IPS-18c (cell line): ENCODE data around the gene SMKR1.
"Not testable (repeated sequence)": the region's sequence is repeated elsewhere in the genome, so short reads cannot be mapped to it uniquely, and the experiment has no call there.

ENCODE experiments used
- H3K4me3 ChIP-seq: 2 replicates; pipeline ENCODE4 v1.7.0; 2013; ENCODE audit warnings: low read depth, mild to moderate bottlenecking, low read length, moderate library complexity; ENCODE audit not compliant: insufficient read depth
- H3K9me3 ChIP-seq: one replicate; pipeline ENCODE4 v1.6.1; 2013; ENCODE audit warnings: mild to moderate bottlenecking, low read length, moderate library complexity; ENCODE audit not compliant: control insufficient read depth, insufficient read depth

SMKR1 gene

GRCh38 chr7:129514683-129515082 lies 12.4 kb downstream of the SMKR1 start:
- Histone ChIP-seq H3K9me3 (no peaks in the 10 kb centered on the region), H3K4me3 (no peak overlapping the region)

DNA sequence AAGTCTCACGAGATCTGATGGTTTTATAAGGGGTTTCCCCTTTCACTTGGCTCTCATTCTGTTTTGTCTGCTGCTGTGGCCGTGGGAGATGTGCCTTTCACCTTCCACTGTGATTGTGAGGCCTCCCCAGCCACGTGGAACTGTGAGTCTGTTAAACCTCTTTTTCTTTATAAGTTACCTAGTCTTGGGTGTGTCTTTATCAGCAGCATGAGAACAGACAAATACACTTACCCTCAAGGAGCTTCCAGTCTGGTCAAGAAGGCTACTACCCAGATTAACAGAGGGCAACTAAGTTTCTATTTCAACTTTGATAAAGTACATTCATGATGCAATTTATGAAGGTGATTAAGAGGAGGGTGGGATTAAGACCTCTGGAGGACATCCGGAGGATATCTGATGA lies 13.1 kb downstream of the SMKR1 start:
- H3K9me3 ChIP-seq: no peaks in the 10 kb centered on the region

DNA sequence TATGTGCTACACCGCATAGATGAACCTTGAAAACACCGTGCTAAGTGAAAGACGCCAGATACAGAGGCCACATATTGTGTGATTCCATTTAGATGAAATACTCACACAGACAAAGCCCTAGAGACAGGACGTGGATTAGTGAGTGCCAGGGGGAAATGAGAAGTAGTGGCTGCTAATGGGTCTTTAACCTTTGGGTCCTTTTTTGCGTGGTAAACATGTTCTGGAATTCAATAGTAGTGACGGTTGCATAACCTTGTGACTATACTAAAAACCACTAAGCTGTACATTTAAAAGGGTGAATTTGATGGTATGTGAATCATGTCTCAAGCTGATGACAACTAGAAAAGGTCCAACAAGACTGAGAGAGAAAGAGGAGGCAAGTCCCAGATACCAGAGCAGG lies 15.6 kb downstream of the SMKR1 start:
- H3K4me3 ChIP-seq: no peak overlapping the region
- H3K9me3 ChIP-seq: no peaks in the 10 kb centered on the region

More for the DNA sequence above, 13.1 kb downstream of the SMKR1 start:
- H3K4me3 ChIP-seq: no peak overlapping the region

- Histone ChIP-seq H3K9me3 (no peaks in the 10 kb centered on the region), H3K4me3 (no peak overlapping the region)
Measured at GRCh38 chr7:129519464-129519863, 17.1 kb downstream of the SMKR1 start.

- H3K9me3 ChIP-seq: no peaks in the 10 kb centered on the region
- H3K4me3 ChIP-seq: no peak overlapping the region
Measured at GRCh38 chr7:129522088-129522970, 20.0 kb downstream of the SMKR1 start.

- H3K9me3 ChIP-seq: no peaks in the 10 kb centered on the region
- no peak overlapping the region for H3K4me3 ChIP-seq
Measured at GRCh38 chr7:129522971-129523340, 20.6 kb downstream of the SMKR1 start.

- Histone ChIP-seq H3K9me3 (no peaks in the 10 kb centered on the region), H3K4me3 (no peak overlapping the region)
Measured at GRCh38 chr7:129523924-129524323, 21.6 kb downstream of the SMKR1 start.

- H3K4me3 ChIP-seq, H3K9me3 ChIP-seq: not testable (repeated sequence)
Measured at GRCh38 chr7:129524405-129524804, 22.1 kb downstream of the SMKR1 start.

DNA sequence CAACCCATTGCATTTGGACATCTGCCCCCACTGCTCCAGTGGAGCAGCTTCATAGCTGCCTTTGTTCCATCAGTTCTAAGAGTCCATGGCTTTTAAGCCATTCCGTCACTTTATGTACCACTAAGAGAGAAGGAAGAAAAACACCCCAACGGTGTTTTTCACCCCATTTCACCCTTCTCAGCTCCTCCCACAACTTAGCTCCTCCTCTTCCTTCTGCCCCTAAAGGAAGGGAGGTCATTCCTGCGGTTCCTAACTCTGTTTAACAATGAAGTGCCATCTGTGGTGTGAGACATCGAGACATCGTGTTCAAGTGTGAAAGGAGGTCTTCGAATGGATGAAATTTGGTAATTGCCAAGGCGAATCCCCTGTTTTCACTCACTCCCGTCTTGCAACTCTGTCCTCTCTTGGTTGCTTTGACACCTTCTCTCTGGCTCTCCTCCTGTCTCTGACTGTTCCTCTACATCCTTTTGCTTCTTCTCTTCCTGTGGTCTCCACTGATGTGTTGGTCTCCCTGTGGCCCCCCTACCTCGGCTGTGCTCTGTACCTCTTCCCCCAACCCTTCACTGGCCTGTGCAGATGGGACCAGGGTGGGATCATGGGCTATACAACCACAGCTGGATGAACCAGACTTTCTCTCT lies 23.0 kb downstream of the SMKR1 start:
- no peak overlapping the region for H3K4me3 ChIP-seq
- H3K9me3 ChIP-seq: no peaks in the 10 kb centered on the region

DNA sequence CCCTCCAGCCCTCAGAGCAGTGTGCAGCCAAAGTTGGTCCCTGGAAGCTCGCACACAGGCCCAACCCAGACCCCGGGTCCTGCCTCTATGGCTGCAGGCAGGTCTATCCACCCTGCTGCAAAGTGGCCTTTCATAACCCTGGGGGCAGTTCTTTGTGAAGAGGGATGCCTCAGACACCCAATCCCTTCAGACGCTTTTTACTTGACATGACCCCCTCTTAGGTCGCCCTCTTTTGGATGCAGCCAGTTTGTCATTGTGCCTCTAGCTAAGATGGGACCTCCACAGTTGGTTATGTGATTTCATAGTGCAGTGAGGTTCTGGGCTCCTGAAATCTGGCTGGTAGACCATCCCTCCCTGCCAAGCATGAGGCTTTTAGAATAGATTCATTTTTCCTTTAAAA lies 27.3 kb downstream of the SMKR1 start:
- no peaks in the 10 kb centered on the region for H3K9me3 ChIP-seq
- no peak overlapping the region for H3K4me3 ChIP-seq

- H3K4me3 ChIP-seq: no peak overlapping the region
- no peaks in the 10 kb centered on the region for H3K9me3 ChIP-seq
Measured at GRCh38 chr7:129530795-129531391, 28.6 kb downstream of the SMKR1 start.

- Histone ChIP-seq H3K9me3 (no peaks in the 10 kb centered on the region), H3K4me3 (no peak overlapping the region)
Measured at GRCh38 chr7:129531721-129532120, 29.4 kb downstream of the SMKR1 start.

DNA sequence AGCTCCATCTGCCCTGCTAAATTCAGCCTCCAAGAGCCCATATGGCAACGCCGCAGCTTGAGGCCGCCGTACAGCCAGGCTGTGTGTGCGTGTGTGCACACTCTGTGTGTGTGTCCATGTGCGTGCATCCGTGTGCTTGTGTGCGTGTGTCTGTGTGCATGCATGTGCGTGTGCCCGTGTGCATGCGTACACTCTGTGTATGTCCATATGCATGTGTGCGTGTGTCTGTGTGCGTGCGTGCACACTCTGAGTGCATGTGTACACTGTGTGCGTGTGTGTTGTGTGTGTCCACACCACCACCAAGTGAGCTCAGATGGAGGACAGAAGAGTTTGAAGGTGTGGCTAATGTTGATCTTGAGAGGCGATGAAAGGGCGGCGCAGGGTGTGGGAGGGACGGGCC lies 30.0 kb downstream of the SMKR1 start:
- no peaks in the 10 kb centered on the region for H3K9me3 ChIP-seq
- no peak overlapping the region for H3K4me3 ChIP-seq

DNA sequence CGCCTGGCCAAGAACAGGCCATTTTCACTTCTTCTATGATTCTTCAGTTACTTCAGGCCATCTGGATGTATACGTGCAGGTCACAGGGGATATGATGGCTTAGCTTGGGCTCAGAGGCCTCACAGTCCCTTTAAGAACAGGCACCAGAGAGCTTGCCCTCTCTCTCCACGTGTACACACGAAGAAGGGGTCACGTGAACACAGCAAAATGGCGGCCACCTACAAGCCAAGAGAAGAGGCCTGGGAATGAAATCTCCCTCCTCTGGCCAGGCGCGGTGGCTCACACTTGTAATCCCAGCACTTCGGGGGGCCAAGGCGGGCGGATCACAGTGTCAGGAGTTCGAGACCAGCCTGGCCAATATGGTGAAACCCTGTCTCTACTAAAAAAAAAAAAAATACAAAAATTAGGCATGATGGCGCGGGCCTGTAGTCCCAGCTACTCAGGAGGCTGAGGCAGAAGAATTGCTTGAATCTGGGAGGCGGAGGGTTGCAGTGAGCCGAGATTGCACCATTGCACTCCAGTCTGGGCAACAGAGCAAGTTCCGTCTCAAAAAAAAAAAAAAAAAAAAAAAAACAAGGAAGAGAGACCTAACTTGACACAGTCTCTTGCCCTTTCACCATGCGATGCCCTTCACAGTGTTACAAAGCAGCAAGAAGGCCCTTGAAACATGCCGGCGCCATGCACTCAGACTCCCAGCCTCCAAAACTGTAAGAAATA lies 32.4 kb downstream of the SMKR1 start:
- not testable (repeated sequence) for H3K4me3 ChIP-seq, H3K9me3 ChIP-seq

GRCh38 chr7:129535896-129536295 lies 33.6 kb downstream of the SMKR1 start:
- Histone ChIP-seq H3K4me3 (no peak overlapping the region), H3K9me3 (no peaks in the 10 kb centered on the region)

GRCh38 chr7:129536323-129536722 lies 34.0 kb downstream of the SMKR1 start:
- Histone ChIP-seq H3K4me3 (no peak overlapping the region), H3K9me3 (no peaks in the 10 kb centered on the region)

DNA sequence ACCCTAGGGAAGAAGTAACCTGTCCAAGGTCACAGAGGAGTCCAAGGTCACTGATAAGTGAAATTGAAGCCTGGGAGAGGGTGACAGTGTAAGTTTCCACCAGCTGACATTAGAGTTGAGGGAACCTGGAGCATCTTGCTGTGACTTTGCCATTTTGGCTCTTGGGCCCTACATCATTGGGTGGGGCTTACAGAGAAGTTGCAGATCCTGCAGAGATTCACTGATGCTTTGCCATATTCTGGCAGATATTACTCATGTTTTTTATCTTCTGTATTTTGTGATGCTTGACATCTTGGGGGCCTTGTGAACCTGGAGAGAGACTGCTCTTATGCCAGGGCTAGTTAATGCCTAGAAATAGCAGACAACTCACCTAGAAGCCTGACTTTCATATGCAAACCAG lies 36.5 kb downstream of the SMKR1 start:
- Histone ChIP-seq H3K9me3 (peaks cover 2% of the 10 kb centered on the region), H3K4me3 (no peak overlapping the region)

DNA sequence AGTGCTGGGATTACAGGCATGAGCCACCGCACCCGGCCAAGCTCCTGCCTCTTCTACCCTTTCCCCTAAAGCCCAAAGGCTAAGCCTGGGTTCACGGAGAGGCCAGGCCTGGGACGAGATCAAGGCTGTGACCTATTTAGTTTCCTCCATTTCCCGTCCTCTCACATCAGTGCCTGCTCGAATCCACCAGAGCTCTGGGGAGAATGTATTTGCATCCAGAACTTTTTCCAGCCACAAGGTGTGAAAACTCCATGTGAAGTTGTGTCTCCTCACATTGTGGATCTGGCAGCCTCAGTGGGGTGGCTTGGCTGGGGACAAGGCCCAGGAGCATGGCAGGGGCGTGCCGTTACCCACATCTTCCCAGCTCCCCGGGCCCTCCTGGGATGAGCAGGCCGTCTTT lies 38.0 kb downstream of the SMKR1 start:
- Histone ChIP-seq H3K9me3 (peaks cover 2% of the 10 kb centered on the region), H3K4me3 (no peak overlapping the region)
